22Rv1 (cell line): ENCODE measurements around the gene ECI2.

Source experiments
- H3K27ac ChIP-seq: fragments of 450-650 bp; 2 replicates; pipeline ENCODE4 v1.5.1; 2017
- ZFX ChIP-seq: fragments of 450-650 bp; IDR thresholded peaks from 2 replicates; pipeline ENCODE4 v1.6.1; 2017; ENCODE audit warnings: antibody characterized with exemption, borderline replicate concordance
- TF ChIP-seq, protein P1 (sequence below): fragments of 450-650 bp; IDR thresholded peaks from 2 replicates; pipeline ENCODE4 v1.5.1; 2017; ENCODE audit warnings: mild to moderate bottlenecking

ECI2 gene

DNA sequence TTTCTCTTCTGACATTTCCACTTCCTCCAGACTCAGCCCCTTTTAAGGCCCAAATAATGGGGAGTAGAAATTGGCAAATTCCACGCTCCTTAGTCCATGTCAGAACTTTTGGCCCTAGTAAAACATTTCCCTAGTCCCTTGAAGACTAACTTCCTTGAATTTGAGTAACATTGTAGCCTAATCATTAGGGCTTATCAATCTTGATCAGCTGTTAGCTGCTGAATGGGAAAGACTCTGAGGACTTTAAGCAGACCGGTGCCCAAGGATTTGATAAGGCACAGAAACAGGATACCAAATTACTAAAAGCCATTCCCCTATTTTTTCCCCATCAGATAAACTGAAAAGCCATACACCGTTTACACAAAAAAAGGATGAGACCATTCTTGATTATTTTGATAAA lies 37.0 kb upstream of the ECI2 start:
- TF ChIP-seq, protein P1, sequence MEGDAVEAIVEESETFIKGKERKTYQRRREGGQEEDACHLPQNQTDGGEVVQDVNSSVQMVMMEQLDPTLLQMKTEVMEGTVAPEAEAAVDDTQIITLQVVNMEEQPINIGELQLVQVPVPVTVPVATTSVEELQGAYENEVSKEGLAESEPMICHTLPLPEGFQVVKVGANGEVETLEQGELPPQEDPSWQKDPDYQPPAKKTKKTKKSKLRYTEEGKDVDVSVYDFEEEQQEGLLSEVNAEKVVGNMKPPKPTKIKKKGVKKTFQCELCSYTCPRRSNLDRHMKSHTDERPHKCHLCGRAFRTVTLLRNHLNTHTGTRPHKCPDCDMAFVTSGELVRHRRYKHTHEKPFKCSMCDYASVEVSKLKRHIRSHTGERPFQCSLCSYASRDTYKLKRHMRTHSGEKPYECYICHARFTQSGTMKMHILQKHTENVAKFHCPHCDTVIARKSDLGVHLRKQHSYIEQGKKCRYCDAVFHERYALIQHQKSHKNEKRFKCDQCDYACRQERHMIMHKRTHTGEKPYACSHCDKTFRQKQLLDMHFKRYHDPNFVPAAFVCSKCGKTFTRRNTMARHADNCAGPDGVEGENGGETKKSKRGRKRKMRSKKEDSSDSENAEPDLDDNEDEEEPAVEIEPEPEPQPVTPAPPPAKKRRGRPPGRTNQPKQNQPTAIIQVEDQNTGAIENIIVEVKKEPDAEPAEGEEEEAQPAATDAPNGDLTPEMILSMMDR = no peak

DNA sequence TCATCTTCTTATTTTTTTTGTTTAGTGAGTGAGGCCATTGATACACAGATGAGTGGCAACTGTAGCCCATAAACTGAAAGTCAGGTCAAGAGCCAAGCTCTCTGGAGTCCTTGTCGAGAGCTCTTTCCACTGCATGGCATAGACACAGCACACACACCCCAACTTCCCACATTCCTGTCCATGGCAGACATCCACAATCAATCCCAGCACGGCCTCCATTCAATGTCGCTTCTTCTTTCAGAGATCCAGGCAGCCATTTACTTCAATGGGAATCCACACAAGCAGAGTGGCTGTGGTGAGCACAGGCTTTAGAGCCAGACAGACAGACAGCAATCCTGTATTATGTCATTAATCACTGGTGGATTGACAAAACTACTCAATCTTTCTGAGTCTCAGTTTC lies 34.9 kb upstream of the ECI2 start:
- TF ChIP-seq ZFX = no peak
- TF ChIP-seq, protein P1 = no peak
- no peak overlapping the region for H3K27ac ChIP-seq

More for the DNA sequence above, 37.0 kb upstream of the ECI2 start:
- no peak overlapping the region for H3K27ac ChIP-seq

DNA sequence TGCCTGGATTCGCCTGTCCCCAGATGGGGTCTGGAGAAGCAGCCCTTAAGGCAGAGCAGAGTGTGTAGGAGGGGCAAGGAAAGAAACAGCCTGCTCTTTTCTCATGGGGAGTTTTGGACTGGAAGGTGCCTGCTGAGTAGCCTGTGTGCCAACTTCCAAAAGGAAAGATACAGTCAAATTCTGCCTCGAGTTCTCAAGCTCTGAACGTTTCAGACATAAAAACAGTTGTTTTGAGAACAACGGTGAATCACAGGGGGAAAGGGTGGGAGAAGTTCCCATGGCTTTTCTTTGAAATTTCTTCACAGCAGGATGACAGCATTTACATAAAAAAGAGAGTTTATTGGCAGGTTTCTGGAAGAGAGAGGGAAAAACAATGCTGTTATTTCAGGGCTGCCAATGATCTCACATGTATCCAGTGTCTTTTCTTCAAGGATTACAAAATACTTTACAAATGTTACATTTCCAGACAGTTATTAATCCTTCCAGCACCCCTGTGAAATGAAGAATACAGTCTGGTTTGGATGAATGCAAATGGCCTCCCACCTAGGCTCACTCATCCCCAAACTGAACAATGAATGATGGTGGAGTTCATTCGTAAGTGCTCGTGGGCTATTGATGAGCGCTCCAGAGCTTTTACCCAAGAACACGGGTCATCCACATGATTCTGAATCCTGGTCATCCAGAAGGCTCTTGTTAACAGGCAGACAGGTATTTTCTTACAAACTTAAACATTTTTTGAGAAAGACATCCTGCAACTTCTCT lies 33.8 kb upstream of the ECI2 start:
- no peak for TF ChIP-seq ZFX
- TF ChIP-seq, protein P1 = no peak
- no peak overlapping the region for H3K27ac ChIP-seq

DNA sequence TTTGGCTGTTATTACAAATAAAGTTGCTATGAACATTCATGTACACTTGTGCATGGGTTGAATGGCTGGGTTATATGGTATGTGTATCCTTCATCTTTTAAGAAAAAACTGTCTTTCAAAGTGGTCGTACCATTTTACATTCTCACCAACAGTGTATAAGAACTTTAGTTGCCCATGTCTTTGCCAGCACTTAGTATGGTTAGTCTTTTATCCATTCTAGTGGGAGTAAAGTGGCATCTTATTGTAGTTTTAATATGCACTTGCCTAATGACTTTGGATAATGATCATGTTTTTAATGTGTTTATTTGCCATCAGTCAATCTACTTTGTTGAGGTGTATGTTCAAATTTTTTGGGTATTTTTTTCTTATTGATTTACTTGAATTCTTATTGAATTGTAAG lies 32.5 kb upstream of the ECI2 start:
- H3K27ac ChIP-seq = no peak overlapping the region
- TF ChIP-seq, protein P1 = no peak
- TF ChIP-seq ZFX = no peak

DNA sequence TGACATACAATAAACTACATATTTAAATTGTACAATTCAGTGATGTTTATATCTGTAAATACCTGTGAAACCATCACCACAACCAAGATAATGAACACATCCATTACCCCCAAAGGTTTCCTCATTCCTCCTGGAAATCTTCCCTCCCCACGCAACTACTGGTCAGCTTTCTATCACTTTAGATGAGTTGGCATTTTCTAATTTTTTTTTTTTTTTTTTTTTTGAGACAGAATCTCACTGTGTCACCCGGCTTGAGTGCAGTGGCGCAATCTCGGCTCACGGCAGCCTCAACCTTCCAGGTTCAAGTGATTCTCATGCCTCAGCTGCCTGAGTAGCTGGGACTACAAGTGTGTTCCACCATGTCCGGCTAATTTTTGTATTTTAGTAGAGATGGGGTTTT lies 31.7 kb upstream of the ECI2 start:
- no peak overlapping the region for H3K27ac ChIP-seq
- no peak for TF ChIP-seq ZFX
- TF ChIP-seq, protein P1 = no peak

DNA sequence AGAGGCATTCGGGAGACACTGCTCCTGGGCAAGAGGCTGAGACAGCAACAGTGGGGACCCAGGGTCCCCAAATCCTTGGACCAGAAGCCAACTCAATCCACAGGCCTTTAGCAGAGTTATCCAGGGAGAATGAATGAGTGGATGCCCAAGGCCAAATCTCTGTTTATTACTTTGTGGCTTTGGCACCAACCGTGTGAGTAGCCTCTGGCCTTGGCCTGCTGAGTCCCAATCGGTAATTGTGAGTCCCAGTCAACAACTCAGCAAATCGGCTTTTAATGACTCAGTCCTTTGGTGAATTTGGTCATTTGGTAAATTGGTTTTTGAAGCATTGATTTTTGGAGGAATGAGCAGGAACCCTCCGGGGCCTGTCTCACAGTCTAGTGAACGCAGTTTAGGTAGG lies 29.1 kb upstream of the ECI2 start:
- no peak for TF ChIP-seq ZFX
- TF ChIP-seq, protein P1 = no peak
- H3K27ac ChIP-seq = no peak overlapping the region

DNA sequence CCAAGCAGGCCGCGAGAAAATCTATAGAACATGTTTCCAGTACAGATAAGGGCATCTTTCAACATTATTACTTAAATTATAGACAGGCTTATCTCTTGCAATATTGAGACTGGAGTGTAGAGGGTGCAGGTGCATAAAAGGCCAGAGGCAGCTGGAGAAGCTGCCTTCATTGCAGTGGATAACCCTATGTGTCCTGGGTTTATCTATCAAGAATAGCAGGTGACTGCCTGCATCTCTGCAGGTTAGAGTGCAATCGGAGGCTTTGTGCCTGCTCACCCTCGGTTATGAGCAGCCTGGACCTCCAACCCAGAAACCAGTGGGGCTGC lies 28.7 kb upstream of the ECI2 start:
- no peak overlapping the region for H3K27ac ChIP-seq
- TF ChIP-seq, protein P1 = no peak
- TF ChIP-seq ZFX = no peak
